Panc1 (cell line): ENCODE data around the gene PXDN. TPM values are rescaled to one million over a fixed set of nuclear protein-coding genes. Genes with fewer than 3 reads are reported as not detected.

ENCODE experiments used
- ATAC-seq: fragments of 200-7000 bp; cut with Tn5 transposase; 2 replicates; pipeline ENCODE4 v1.9.1; 2020; ENCODE audit warnings: mild to moderate bottlenecking, moderate library complexity
- BruUV-seq: library from RNA; stranded (reverse); fragments of 400-500 nt; replicated peaks from 2 replicates; lab custom pipeline; 2021; lab: Mats Ljungman, UMichigan
- CTCF ChIA-PET: fragments of 300-600 bp; sonication (Branson Sonifier 250); formaldehyde crosslinking; loops from one replicate; lab custom pipeline; 2022; ENCODE audit warnings: antibody characterized with exemption; lab: Charles Lee
- POLR2A ChIA-PET: fragments of 300-600 bp; sonication (Branson Sonifier 250); formaldehyde crosslinking; loops from one replicate; lab custom pipeline; 2022; ENCODE audit warnings: antibody characterized with exemption; lab: Charles Lee
- DNase-seq: peaks from one replicate; pipeline ENCODE4 v3.0.0-alpha.2; 2010; ENCODE audit warnings: low read depth, low spot score
- H3K27ac ChIP-seq: 2 replicates; pipeline ENCODE4 v1.5.1; 2011; ENCODE audit warnings: mild to moderate bottlenecking, low read length, inconsistent platforms
- H3K27me3 ChIP-seq: fragments of 200-500 bp; sonication (Bioruptor generic); 2 replicates; pipeline ENCODE4 v1.6.0; 2014; ENCODE audit warnings: low read length, inconsistent platforms; ENCODE audit not compliant: control insufficient read depth, insufficient read depth
- H3K36me3 ChIP-seq: fragments of 200-500 bp; sonication (Bioruptor generic); 2 replicates; pipeline ENCODE4 v1.5.1; 2014; ENCODE audit warnings: inconsistent platforms, mild to moderate bottlenecking, low read length, moderate library complexity; ENCODE audit not compliant: control insufficient read depth, insufficient read depth
- H3K4me1 ChIP-seq: 2 replicates; pipeline ENCODE4 v1.5.1; 2011; ENCODE audit warnings: inconsistent platforms, mild to moderate bottlenecking, low read length, moderate library complexity; ENCODE audit not compliant: control insufficient read depth, insufficient read depth
- H3K4me3 ChIP-seq, 2 experiments: 2 replicates each; pipeline ENCODE4 v1.5.1; 2011 to 2012; ENCODE audit warnings: low read depth in 2 of 2, low read length in 2 of 2, mild to moderate bottlenecking in 2 of 2, inconsistent platforms in 1 of 2, moderate library complexity in 1 of 2
- H3K9me3 ChIP-seq: fragments of 200-500 bp; sonication (Bioruptor generic); 2 replicates; pipeline ENCODE4 v1.5.1; 2014; ENCODE audit warnings: low read depth, mild to moderate bottlenecking, inconsistent platforms, low read length, moderate library complexity; ENCODE audit not compliant: control insufficient read depth, insufficient read depth
- POLR2AphosphoS5 ChIP-seq: IDR thresholded peaks from 2 replicates; pipeline ENCODE4 v1.6.1; 2012; ENCODE audit warnings: mild to moderate bottlenecking, low read depth, low read length, moderate library complexity
- SIN3A ChIP-seq: IDR thresholded peaks from 2 replicates; pipeline ENCODE4 v1.6.1; 2012; ENCODE audit warnings: low read depth, mild to moderate bottlenecking, low read length, moderate library complexity, borderline replicate concordance; ENCODE audit not compliant: insufficient read depth
- TCF7L2 ChIP-seq: IDR thresholded peaks from 2 replicates; pipeline ENCODE4 v1.6.1; 2011; ENCODE audit warnings: mild to moderate bottlenecking, low read depth, low read length, inconsistent platforms
- in situ Hi-C: cut with HindIII; loops from 2 replicates; pipeline ENCODE4 v1.10.0; 2016; ENCODE audit warnings: low sequenced_read_pairs, low pct_unique_long_range_greater_than_20kb
- intact Hi-C: fragments of 100-400 bp; cut with micrococcal nuclease; formaldehyde crosslinking; loops from one replicate; pipeline ENCODE4 v1.10.0; 2022; ENCODE audit not compliant: unreplicated experiment
- total RNA-seq: library from RNA; stranded (reverse); gene quantifications from one replicate; pipeline ENCODE4 v1.2.1, GENCODE V29; 2021; ENCODE audit not compliant: unreplicated experiment
- TF ChIP-seq, protein P1 (sequence below), 2 experiments: IDR thresholded peaks; 2 replicates each; pipeline ENCODE4 v1.6.1; 2011 to 2012; ENCODE audit warnings: low read depth in 2 of 2, control low read depth in 1 of 2, low read length in 1 of 2, mild to moderate bottlenecking in 1 of 2, moderate library complexity in 1 of 2; ENCODE audit not compliant: insufficient read depth in 1 of 2
- TF ChIP-seq, protein P2 (sequence below): fragments of 450-650 bp; IDR thresholded peaks from 2 replicates; pipeline ENCODE4 v1.5.1; 2017; ENCODE audit warnings: mild to moderate bottlenecking

The PXDN gene
- total RNA-seq, 1 experiment from 2014 or later, result 2.5 TPM

DNA sequence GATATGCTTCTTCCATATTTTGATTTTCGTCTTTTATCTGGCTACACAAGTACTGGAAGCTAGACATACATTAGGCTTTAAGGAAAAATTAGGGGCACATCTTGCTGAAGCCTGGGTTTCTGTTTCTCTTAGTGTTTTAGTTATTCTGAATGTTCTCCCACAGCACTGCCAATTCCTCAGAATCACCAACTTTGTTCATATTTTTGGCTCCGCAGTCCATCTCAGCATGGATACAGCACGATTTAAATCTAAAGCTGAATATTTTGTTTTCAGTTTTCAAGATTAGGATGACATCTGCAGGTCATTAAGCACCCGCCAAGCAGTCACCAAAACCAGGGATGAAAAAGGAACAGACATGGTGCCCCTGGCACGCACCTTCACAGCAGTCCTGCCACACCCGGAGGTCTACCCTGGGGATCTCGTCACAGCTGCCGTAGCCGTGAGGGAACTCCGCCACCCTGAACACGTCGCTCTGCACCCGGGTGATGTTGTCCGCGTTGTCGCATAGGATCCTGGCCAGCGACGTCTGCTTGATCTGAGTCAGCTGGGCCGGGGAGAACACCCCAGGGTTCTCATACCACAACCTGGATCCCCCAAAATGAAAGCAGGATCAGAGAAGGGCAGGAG, 101.2 kb downstream of the PXDN start:
- peak overlapping the region; percentile 65 for H3K27ac ChIP-seq
- ATAC-seq, result no peak
- no peaks in the 10 kb centered on the region for H3K36me3 ChIP-seq
- ChIA-PET POLR2A (no interaction called here), CTCF (no interaction called here)
- BruUV-seq, result no TSS peak
- H3K4me3 ChIP-seq, result no peak overlapping the region
- no peak for TF ChIP-seq SIN3A
- no peak for TF ChIP-seq TCF7L2
- no peaks in the 10 kb centered on the region for H3K27me3 ChIP-seq
- DNase-seq, result no peak
- no peaks in the 10 kb centered on the region for H3K9me3 ChIP-seq
- in situ Hi-C loops (no loop called here), intact Hi-C loops (no loop called here)
- H3K4me1 ChIP-seq, result peaks cover 7% of the 10 kb centered on the region

DNA sequence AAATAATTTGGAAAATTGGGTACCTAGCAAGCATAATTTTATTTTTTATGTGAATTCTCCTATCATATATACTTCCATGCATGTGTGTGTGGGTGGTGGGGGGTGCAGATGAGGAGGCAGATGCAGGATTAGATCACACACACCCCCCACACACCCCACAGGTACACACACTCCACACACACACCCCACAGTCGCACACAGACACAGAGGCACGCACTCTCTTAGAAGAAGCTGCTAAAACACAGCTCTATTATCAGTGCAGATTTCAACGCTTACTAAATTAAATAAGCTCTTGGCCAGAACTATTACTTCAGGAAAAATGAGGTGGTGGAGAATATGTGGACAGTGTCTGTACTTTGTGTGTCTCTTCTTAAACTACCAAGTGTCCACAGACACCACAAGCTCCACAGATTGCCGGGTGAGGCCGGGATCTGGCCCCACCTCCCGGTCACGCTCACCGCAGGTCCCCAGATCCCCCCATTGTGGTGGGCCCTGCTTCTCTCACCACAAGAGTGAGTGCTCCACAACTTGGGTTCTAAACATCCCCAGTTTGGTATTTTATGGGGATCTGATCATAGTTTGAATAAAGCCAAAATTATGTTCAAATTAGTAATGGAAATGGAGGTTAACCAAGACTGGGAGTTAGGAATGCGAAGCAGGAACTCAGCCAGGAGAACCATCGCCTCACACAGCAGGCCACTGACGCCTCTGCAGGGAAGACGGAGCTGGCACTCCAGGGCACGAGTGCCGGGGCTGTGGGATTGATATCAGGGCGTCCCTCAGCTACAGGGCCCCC, 102.1 kb downstream of the PXDN start:
- intact Hi-C loops, result no loop called here
- ChIA-PET CTCF (no interaction called here), POLR2A (no interaction called here)
- H3K9me3 ChIP-seq, result no peaks in the 10 kb centered on the region
- no peaks in the 10 kb centered on the region for H3K36me3 ChIP-seq
- TF ChIP-seq, protein P1, sequence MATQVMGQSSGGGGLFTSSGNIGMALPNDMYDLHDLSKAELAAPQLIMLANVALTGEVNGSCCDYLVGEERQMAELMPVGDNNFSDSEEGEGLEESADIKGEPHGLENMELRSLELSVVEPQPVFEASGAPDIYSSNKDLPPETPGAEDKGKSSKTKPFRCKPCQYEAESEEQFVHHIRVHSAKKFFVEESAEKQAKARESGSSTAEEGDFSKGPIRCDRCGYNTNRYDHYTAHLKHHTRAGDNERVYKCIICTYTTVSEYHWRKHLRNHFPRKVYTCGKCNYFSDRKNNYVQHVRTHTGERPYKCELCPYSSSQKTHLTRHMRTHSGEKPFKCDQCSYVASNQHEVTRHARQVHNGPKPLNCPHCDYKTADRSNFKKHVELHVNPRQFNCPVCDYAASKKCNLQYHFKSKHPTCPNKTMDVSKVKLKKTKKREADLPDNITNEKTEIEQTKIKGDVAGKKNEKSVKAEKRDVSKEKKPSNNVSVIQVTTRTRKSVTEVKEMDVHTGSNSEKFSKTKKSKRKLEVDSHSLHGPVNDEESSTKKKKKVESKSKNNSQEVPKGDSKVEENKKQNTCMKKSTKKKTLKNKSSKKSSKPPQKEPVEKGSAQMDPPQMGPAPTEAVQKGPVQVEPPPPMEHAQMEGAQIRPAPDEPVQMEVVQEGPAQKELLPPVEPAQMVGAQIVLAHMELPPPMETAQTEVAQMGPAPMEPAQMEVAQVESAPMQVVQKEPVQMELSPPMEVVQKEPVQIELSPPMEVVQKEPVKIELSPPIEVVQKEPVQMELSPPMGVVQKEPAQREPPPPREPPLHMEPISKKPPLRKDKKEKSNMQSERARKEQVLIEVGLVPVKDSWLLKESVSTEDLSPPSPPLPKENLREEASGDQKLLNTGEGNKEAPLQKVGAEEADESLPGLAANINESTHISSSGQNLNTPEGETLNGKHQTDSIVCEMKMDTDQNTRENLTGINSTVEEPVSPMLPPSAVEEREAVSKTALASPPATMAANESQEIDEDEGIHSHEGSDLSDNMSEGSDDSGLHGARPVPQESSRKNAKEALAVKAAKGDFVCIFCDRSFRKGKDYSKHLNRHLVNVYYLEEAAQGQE (IDR thresholded peaks at IDR 0.05; ENCODE audit: insufficient read depth in 1 of 2, low read depth in 2 of 2, low read length in 1 of 2), result no peak
- no peak for TF ChIP-seq TCF7L2
- TF ChIP-seq SIN3A, result no peak
- TF ChIP-seq, protein P2, sequence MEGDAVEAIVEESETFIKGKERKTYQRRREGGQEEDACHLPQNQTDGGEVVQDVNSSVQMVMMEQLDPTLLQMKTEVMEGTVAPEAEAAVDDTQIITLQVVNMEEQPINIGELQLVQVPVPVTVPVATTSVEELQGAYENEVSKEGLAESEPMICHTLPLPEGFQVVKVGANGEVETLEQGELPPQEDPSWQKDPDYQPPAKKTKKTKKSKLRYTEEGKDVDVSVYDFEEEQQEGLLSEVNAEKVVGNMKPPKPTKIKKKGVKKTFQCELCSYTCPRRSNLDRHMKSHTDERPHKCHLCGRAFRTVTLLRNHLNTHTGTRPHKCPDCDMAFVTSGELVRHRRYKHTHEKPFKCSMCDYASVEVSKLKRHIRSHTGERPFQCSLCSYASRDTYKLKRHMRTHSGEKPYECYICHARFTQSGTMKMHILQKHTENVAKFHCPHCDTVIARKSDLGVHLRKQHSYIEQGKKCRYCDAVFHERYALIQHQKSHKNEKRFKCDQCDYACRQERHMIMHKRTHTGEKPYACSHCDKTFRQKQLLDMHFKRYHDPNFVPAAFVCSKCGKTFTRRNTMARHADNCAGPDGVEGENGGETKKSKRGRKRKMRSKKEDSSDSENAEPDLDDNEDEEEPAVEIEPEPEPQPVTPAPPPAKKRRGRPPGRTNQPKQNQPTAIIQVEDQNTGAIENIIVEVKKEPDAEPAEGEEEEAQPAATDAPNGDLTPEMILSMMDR, result no peak
- no peak for TF ChIP-seq POLR2AphosphoS5
- peak overlapping the region; percentile 65 for H3K27ac ChIP-seq
- ATAC-seq (no peak), DNase-seq (no peak)
- BruUV-seq, result no TSS peak
- H3K4me1 ChIP-seq, result peaks cover 10% of the 10 kb centered on the region
- H3K27me3 ChIP-seq, result no peaks in the 10 kb centered on the region
- in situ Hi-C loops, result no loop called here
- H3K4me3 ChIP-seq, result no peak overlapping the region

DNA sequence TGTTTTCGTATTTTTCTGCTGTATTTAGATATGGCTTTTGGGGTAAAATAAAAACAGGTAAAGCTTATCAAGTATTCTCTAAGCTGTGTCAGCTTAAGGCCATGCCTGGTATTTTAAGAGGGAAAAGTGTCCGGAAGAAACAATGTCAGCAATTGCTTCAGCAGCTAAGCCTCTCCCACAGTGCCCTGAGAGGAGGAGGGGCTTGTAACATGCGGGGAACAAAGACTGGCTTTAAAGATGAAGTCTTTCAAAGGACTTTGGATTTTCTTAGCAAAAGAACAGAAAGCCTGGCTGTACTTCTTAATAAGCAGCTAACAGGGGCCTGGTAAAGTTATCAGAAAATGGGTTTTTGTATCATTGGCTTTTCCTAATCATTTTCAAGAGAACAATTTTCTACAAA, 102.8 kb downstream of the PXDN start:
- CTCF ChIA-PET, result no interaction called here
- POLR2A ChIA-PET, result no interaction called here
- BruUV-seq, result no TSS peak
- ATAC-seq (no peak), DNase-seq (no peak)
- in situ Hi-C loops, result no loop called here
- no peaks in the 10 kb centered on the region for H3K27me3 ChIP-seq
- no peak overlapping the region for H3K4me3 ChIP-seq
- H3K4me1 ChIP-seq, result peaks cover 18% of the 10 kb centered on the region
- no peaks in the 10 kb centered on the region for H3K36me3 ChIP-seq
- H3K27ac ChIP-seq, result peak overlapping the region; percentile 65
- intact Hi-C loops, result no loop called here
- TF ChIP-seq, protein P2, result no peak
- TF ChIP-seq SIN3A (no peak), POLR2AphosphoS5 (no peak), TCF7L2 (no peak)
- TF ChIP-seq, protein P1 (IDR thresholded peaks at IDR 0.05; ENCODE audit: insufficient read depth in 1 of 2, low read depth in 2 of 2, low read length in 1 of 2), result no peak
- no peaks in the 10 kb centered on the region for H3K9me3 ChIP-seq
